ENCODE results near the gene POC1A. TPM values are rescaled to one million over a fixed set of nuclear protein-coding genes. Genes with fewer than 3 reads are reported as not detected.

The POC1A gene
- total RNA-seq, 4 donors from 2014 or later = 0.84 to 3.1 (median 2.4) TPM

GRCh38 chr3:52135332-52135731, 18.9 kb downstream of the POC1A start:
- TF ChIP-seq EP300 (IDR thresholded peaks at IDR 0.05) (no peak), CTCF (IDR thresholded peaks at IDR 0.05) (no peak), POLR2A (IDR thresholded peaks at IDR 0.05) (no peak)
- WGBS, 2 donors = 79 to 85% methylated on average over 4 of the region's 4 CpGs

GRCh38 chr3:52134761-52135160, 19.5 kb downstream of the POC1A start:
- TF ChIP-seq EP300 (IDR thresholded peaks at IDR 0.05) = no peak
- no peak for TF ChIP-seq CTCF (IDR thresholded peaks at IDR 0.05)
- no peak for TF ChIP-seq POLR2A (IDR thresholded peaks at IDR 0.05)
- H3K4me3 ChIP-seq = no peak overlapping the region
- no peak overlapping the region for H3K27ac ChIP-seq
- H3K36me3 ChIP-seq = no peaks in the 10 kb centered on the region
- no peak for DNase-seq (ENCODE audit: low spot score in 2 of 2)
- 81 to 94% methylated on average over 3 of the region's 3 CpGs for WGBS, 2 donors
- peaks cover 0 to 12% (median 0%) of the 10 kb centered on the region in 4 donors for H3K4me1 ChIP-seq
- H3K27me3 ChIP-seq = no peaks in the 10 kb centered on the region
- H3K9me3 ChIP-seq = no peaks in the 10 kb centered on the region

More at GRCh38 chr3:52135332-52135731, 18.9 kb downstream of the POC1A start:
- no peaks in the 10 kb centered on the region for H3K27me3 ChIP-seq
- H3K4me1 ChIP-seq = peaks cover 0 to 12% (median 0%) of the 10 kb centered on the region in 4 donors
- H3K27ac ChIP-seq = no peak overlapping the region
- H3K36me3 ChIP-seq = no peaks in the 10 kb centered on the region
- DNase-seq (ENCODE audit: low spot score in 2 of 2) = no peak
- no peak overlapping the region for H3K4me3 ChIP-seq
- H3K9me3 ChIP-seq = no peaks in the 10 kb centered on the region

GRCh38 chr3:52132930-52133329, 21.3 kb downstream of the POC1A start:
- TF ChIP-seq POLR2A (IDR thresholded peaks at IDR 0.05) (no peak), CTCF (IDR thresholded peaks at IDR 0.05) (no peak), EP300 (IDR thresholded peaks at IDR 0.05) (no peak)
- H3K4me3 ChIP-seq = no peak overlapping the region
- H3K4me1 ChIP-seq = peaks cover 0 to 12% (median 0%) of the 10 kb centered on the region in 4 donors
- H3K27me3 ChIP-seq = no peaks in the 10 kb centered on the region
- 92 to 93% methylated on average over 8 of the region's 8 CpGs for WGBS, 2 donors
- H3K36me3 ChIP-seq = no peaks in the 10 kb centered on the region
- no peaks in the 10 kb centered on the region for H3K9me3 ChIP-seq
- DNase-seq (ENCODE audit: low spot score in 2 of 2) = no peak
- no peak overlapping the region for H3K27ac ChIP-seq

- H3K36me3 ChIP-seq = no peaks in the 10 kb centered on the region
- no peak overlapping the region for H3K4me3 ChIP-seq
- no peaks in the 10 kb centered on the region for H3K9me3 ChIP-seq
- DNase-seq (ENCODE audit: low spot score in 2 of 2) = no peak
- H3K27me3 ChIP-seq = no peaks in the 10 kb centered on the region
- TF ChIP-seq EP300 (IDR thresholded peaks at IDR 0.05) (no peak), CTCF (IDR thresholded peaks at IDR 0.05) (no peak), POLR2A (IDR thresholded peaks at IDR 0.05) (no peak)
- H3K27ac ChIP-seq = no peak overlapping the region
- H3K4me1 ChIP-seq = peaks cover 0 to 10% (median 0%) of the 10 kb centered on the region in 4 donors
- 75 to 92% methylated on average over 1 of the region's 1 CpG for WGBS, 2 donors
These were observed 22.2 kb downstream of the POC1A start for GRCh38 chr3:52132041-52132440.

- 63 to 74% methylated on average over 14 of the region's 14 CpGs for WGBS, 2 donors
- no peak for TF ChIP-seq EP300 (IDR thresholded peaks at IDR 0.05)
- TF ChIP-seq POLR2A (IDR thresholded peaks at IDR 0.05) = no peak
- no peak for TF ChIP-seq CTCF (IDR thresholded peaks at IDR 0.05)
- DNase-seq (ENCODE audit: low spot score in 2 of 2) = no peak
- Histone ChIP-seq H3K27me3 (no peaks in the 10 kb centered on the region), H3K4me3 (no peak overlapping the region), H3K4me1 (peaks cover 0 to 4% (median 0%) of the 10 kb centered on the region in 4 donors), H3K36me3 (no peaks in the 10 kb centered on the region), H3K9me3 (no peaks in the 10 kb centered on the region), H3K27ac (no peak overlapping the region)
These were observed 23.1 kb downstream of the POC1A start for GRCh38 chr3:52130966-52131622.
